Eye (tissue), 1 donor: ENCODE measurements around the gene MBL2.

Source experiments
- DNase-seq: peaks from one replicate; pipeline ENCODE4 v3.0.0-alpha.2; 2015

Gene MBL2

DNA sequence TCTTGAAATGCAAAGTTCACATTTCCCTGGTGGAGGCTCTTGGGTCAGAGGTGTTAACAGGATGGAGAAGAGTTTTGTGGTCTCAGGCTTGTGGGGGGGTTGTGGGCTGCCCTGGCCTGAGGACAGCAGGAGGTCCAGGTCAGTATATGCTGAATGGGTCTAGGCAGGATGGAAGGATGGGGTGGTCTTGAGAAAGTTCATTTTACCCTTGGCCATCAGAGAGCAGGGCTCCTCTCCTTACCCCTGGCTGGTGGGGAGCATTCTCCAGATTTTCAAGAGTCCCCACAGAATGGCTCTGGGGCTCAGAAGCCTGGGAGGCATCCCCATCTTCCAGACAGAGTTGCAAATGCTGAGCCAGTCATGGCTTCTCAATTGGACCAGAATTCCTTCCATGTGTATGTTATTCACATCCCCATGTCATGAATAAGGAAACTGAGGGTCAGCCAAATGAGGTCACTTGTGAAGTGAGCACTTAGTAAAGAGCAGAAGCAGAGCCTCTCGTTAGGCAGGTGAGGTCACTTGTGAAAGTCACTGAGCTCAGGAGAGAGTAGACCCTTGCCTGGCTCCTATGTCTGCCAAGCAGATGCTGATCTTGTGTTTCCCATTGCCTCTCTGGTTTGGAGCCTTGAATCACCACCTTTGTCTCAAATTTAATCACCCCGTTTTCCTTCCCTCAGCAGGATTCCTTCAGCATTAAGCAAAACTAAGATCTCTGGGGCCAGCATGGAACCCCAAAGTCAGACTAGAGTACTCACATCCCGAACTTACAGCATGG is 33.0 kb downstream of the MBL2 start:
- DNase-seq = no peak

DNA sequence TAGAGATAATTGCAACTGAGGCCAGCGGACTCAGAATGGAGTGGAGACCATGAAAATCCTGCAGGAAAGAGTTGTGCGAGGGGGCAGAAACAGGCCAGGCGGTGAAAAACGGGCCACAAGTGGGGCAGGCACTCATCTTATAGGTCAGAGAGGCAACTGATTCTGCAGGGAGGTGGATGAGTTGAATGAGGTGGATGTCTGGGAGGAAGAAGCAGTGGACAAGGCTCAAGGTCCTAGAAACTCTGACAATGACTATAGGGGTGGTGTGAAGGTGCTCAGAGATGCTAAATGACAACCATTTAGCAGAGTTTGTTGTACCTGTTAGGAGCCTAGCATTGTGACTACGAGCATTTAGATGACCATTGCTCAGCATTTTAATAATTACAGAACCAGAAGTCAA is 33.6 kb downstream of the MBL2 start:
- no peak for DNase-seq

DNA sequence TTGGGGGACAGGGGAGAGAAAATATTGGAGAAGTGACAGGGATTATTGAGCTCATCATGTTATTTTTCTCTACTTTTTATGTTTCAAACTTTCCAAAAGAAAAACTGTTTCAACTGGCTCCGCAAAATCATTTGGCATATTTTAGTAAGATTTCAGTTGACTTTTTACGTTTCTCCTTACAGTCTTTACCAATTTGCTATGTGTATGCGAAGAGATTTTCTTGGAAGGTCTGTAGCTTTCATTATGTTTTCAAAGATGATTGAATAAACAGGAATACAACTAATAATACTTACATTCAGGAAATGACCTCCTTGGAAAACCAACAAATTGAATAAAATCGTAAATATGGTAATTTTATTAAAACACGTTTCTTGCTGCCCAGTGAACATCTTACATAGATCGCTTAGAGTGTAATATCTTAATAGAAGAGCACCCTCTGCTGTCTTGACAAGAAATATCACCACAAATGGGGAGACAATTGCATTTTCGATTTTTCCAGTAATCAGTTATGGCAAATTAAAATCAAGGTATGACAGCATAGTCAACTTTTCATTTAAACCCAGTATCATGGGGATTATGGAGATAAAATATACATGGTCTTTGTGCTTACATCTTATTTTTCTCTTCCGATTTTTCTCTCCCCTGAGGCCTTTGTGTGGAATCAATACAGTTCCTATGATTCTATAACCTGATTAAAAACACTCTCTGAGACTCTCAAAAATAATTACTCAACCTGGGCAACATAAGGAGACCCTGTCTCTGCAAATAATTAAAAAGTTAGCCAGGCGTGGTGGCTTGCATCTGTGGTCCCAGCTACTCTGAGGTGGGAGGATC is 43.1 kb downstream of the MBL2 start:
- peak; percentile 72 for DNase-seq

DNA sequence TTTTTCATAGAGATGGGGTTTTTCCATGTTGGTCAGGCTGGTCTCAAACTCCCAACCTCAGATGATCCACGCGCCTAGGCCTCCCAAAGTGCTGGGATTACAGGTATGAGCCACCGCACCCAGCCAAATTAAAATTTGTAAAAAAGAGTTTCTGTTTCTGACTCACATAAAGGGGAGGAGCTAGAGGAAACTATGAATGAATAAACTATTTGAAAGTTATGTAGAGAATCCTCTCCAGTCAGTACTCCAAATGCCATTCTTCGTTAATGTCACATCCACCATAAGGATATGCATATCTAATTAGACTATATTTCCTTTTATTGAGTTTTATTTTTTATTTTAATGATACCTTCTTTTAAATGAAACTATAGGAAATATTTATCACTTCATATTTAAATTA is 52.6 kb downstream of the MBL2 start:
- DNase-seq = no peak
